GM19035 (cell line): ENCODE data around the gene KRT3.

Experiments used
- ATAC-seq: cut with Tn5 transposase; IDR thresholded peaks from one replicate; pipeline ENCODE4 v1.9.1; 2021; ENCODE audit not compliant: unreplicated experiment

Gene KRT3

GRCh38 chr12:52827499-52828090, 31.7 kb upstream of the KRT3 start:
- ATAC-seq: no peak

- no peak for ATAC-seq
Observed at GRCh38 chr12:52826611-52827498, 30.9 kb upstream of the KRT3 start.

GRCh38 chr12:52825961-52826360, 30.0 kb upstream of the KRT3 start:
- ATAC-seq: no peak

GRCh38 chr12:52824741-52825410, 29.0 kb upstream of the KRT3 start:
- ATAC-seq: no peak

GRCh38 chr12:52823761-52824450, 28.0 kb upstream of the KRT3 start:
- ATAC-seq: no peak

DNA sequence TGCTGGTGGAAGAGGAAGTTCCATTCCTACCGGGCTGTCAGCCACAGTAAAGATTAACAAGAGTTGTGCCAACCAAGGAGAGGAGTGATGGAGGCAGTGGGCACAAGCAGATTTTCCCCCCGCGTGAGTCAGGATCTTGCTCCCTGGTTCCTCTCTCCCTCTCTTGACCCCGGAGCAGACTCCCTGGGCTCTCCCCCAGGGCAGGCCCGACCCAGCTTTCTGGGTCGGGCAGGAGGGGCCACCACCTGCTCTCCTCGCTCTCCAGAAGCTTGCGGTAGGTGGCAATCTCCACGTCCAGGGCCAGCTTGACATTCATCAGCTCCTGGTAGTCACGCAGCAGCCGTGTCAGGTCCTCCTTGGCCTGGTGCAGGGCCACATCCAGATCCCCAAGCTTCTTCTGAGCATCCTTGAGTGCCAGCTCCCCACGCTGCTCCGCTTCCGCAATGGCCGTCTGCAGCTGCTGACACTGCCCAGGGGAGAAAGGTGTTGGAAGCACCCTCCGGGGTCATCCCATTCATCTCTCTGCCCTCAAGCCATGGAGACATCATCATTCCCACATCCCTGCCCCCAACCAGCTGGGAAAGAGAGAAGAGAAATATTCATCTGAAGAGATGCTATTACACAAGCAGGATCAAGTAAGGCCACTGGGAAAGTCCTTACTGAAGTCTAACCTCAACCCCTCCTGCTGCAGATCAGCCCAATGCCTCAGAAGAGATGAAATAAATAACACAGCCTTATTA, 27.0 kb upstream of the KRT3 start:
- ATAC-seq: no peak

DNA sequence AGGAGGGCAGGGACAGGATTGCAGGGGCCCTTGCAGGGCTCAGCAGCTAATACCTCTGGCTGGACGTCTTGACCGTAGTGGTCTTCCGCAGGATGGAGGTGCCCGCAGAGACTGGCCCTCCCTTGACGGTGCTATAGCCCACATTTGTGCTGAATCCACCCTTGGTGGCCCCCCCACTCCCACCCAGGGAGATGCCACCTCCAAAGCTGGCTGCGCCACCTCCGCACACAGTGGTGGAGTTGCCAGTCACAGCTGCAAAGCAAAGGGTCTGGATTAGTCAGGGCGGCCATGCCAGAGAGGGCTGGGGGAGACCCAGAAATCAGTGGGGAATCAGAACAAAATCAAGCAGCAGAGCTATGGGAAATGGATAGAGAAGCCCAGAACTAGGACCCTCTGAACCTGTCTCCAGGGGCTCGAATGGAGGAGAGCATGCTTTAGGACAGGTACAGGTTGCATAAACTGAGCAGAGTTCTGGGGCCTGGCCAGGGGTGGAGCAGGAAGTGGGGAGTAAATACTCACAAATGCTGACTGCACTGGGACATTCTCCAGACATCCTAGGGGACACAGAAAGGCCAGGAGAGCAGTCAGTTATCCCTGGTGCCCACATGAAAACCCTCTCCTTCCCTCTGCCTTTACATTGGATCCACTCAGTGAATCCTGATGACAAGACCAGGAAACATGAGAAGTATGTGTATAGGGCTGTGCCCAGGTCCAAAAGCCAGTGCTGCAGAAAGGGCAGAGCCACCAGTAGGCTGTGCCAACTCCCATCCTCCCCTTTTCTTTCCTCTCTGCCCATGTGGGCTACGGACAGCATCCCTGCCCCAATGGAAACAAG, 26.1 kb upstream of the KRT3 start:
- no peak for ATAC-seq

DNA sequence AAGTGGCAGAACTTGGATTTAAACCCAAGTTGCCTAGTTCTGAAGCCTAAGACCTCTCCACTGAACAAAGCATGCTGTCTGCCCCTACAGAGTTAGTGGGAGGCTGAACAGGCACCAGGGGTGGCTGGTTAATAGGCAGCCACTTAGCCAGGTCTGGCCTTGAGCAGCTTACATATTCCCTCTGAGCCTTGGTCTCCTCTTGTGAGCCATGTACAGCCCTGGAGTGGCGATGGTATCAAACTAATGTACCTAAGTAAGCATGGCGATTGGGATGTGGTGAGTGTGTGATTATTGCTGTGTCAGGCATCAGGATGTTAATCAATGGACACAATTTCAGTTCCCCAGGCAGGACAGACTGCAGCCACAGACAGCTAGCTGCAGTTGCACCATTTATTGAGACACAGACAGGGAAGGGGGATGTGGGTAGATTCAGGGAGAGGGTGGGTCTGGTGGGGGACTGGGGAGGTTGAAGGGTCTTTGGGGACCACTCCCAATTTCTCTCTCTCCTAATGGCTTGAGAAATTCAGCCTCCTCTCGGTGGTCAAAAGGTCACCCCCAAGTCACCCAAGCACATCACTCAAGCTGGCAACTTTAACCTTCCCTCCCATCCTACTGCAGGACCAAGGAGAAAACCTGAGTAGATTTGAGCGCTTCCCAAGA, 25.3 kb upstream of the KRT3 start:
- no peak for ATAC-seq

- no peak for ATAC-seq
Observed at GRCh38 chr12:52820521-52820920, 24.6 kb upstream of the KRT3 start.

GRCh38 chr12:52819731-52820510, 24.0 kb upstream of the KRT3 start:
- no peak for ATAC-seq

DNA sequence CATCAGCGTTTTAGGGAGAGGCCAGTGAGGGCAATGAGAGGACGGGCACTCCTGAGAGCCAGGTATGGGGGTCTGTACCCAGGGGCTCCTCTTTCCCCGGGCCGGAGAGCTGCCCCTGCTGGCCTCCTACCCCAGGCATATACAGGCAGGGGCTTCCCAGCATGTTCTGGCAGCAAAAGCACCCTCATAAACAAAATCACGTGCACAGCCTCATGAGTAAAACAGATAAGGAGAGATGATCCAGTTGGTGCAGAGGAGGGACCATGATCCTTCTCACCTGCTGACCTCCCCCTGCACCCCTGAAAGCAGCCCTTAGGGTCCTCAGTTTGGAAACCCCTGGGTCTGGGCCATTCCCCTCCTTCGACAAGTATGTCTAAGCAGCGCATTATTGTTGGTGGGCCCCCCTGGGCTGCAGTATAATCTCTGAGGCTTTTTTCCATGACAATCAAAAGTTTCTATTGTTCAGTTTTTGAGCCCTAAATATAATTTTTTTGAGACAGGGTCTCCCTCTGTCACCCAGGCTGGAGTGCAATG, 23.0 kb upstream of the KRT3 start:
- no peak for ATAC-seq

DNA sequence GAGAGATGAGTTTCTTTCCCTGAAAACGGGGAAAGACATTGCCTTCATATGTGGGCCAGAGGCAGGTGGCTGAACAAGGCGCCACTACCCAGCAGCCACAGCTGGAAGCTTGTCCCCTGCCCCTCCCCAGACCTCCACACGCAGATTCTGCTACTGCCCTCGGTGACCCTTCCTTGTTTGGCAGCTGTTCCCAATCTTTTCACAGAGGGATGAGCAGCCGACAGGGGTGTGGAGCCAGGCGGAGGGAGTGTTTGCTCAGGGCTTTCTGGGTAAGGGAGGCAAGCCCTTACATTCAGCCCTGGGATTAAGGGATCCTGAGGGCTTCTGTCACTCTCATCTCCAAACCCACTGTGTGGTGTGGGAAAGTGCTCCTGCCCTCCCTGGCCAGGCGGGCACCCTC, 22.5 kb upstream of the KRT3 start:
- no peak for ATAC-seq

GRCh38 chr12:52817699-52818238, 21.9 kb upstream of the KRT3 start:
- no peak for ATAC-seq

DNA sequence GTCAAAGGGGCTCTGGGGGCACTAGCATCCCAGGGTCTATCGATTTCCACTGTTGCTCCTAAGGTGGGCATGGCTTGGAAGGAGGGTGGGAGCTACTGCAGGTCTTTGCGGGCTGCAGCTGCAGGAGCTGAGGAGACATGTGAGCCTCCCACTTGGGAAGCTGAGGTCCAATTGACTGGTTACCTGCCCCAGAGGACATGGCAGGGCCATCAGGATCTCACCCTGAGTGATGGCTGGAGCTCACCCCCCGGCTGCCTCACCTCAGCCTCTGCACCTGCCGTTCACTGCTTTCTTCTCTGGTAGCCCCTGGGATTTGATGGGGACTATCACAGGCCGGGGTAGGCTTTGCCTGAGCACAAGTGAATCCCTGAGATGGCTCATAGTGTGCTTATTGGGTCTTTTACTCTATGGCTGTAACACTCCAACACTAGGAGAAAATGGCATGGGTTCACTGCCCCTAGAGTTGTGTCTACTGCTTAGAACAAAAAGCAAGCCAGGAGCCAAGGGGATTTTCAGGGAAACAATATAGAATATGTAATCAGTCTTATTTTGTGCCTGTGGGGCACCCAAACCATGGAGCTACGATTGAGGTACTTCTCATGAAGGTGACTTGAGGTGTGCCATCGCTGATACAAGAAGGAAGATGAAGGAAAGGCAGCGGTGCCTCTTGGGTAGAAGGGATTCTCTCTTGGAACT, 21.2 kb upstream of the KRT3 start:
- ATAC-seq: no peak

- no peak for ATAC-seq
Observed at GRCh38 chr12:52815676-52816588, 20.0 kb upstream of the KRT3 start.

GRCh38 chr12:52815161-52815560, 19.2 kb upstream of the KRT3 start:
- no peak for ATAC-seq
